22Rv1 (cell line): ENCODE measurements around the gene TOP1.

Source experiments
- H3K27ac ChIP-seq: fragments of 450-650 bp; 2 replicates; pipeline ENCODE4 v1.5.1; 2017
- ZFX ChIP-seq: fragments of 450-650 bp; IDR thresholded peaks from 2 replicates; pipeline ENCODE4 v1.6.1; 2017; ENCODE audit warnings: antibody characterized with exemption, borderline replicate concordance
- TF ChIP-seq, protein P1 (sequence below): fragments of 450-650 bp; IDR thresholded peaks from 2 replicates; pipeline ENCODE4 v1.5.1; 2017; ENCODE audit warnings: mild to moderate bottlenecking

Gene TOP1

DNA sequence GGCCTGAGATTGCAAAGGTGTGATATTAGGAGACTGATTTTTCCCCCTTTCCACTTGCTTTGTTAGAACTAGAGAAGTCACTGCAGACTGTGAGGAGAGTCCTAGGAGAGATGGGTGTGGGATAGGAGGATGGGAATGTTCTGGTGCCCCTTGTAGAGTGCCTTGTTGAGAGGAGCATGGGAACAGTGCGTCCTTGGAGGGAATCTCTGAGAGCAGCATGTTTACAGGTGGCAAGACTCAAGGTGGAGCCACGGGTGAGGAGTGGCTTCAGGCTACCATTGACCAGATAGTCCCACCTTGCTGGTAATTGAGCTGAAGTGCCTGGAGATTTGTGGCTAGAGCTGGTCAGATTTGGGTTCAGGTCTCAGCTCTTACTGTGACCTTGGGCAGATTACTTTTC is 114.7 kb downstream of the TOP1 start:
- no peak for TF ChIP-seq ZFX
- TF ChIP-seq, protein P1, sequence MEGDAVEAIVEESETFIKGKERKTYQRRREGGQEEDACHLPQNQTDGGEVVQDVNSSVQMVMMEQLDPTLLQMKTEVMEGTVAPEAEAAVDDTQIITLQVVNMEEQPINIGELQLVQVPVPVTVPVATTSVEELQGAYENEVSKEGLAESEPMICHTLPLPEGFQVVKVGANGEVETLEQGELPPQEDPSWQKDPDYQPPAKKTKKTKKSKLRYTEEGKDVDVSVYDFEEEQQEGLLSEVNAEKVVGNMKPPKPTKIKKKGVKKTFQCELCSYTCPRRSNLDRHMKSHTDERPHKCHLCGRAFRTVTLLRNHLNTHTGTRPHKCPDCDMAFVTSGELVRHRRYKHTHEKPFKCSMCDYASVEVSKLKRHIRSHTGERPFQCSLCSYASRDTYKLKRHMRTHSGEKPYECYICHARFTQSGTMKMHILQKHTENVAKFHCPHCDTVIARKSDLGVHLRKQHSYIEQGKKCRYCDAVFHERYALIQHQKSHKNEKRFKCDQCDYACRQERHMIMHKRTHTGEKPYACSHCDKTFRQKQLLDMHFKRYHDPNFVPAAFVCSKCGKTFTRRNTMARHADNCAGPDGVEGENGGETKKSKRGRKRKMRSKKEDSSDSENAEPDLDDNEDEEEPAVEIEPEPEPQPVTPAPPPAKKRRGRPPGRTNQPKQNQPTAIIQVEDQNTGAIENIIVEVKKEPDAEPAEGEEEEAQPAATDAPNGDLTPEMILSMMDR: no peak
- no peak overlapping the region for H3K27ac ChIP-seq

GRCh38 chr20:41145317-41145716 is 116.7 kb downstream of the TOP1 start:
- TF ChIP-seq, protein P1: no peak
- no peak for TF ChIP-seq ZFX
- no peak overlapping the region for H3K27ac ChIP-seq

- no peak overlapping the region for H3K27ac ChIP-seq
Measured at GRCh38 chr20:41145821-41146620, 117.4 kb downstream of the TOP1 start.

GRCh38 chr20:41147767-41148191 is 119.2 kb downstream of the TOP1 start:
- no peak overlapping the region for H3K27ac ChIP-seq
- no peak for TF ChIP-seq ZFX
- TF ChIP-seq, protein P1: no peak

More at GRCh38 chr20:41145821-41146620, 117.4 kb downstream of the TOP1 start:
- TF ChIP-seq, protein P1: no peak
- TF ChIP-seq ZFX: no peak

DNA sequence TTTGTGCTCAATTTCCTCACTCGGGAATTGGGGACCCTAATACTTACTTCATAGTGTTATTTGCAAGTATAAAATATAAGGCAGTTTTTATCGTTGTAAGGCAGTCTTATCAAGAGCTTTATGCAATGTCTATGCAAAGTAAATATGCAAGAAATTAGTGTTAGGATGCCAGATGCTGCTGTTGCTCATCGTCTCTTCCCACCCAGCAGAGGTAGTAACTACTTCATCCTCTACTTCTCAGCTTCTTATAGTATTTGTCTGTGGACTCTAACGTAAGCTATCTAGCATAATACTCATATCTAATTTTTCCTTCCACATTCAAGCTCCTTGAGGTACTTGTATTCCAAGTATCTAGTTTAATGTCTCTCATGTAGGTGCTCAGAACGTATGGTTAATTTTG is 120.3 kb downstream of the TOP1 start:
- no peak for TF ChIP-seq ZFX
- TF ChIP-seq, protein P1: no peak
- no peak overlapping the region for H3K27ac ChIP-seq

DNA sequence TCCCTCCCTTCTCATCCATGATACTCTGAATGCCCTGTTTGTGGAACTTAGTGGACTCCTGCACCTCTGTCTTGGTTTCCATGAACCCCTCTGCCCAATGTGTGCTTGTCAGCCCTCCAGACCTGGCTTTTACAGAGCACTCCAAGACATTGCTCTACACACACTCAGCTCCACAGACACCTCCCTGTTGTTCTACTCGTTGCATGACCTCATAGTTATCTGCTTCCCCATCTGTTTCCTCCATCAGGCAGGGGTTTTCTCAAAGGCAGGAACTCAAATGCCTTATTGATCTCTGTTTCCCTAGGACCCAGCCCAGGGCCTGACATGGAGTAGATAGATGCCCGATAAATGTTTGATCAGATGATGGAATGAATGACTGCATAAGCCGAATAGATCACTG is 122.0 kb downstream of the TOP1 start:
- no peak overlapping the region for H3K27ac ChIP-seq
- TF ChIP-seq ZFX: no peak
- TF ChIP-seq, protein P1: no peak

GRCh38 chr20:41151134-41151869 is 122.7 kb downstream of the TOP1 start:
- TF ChIP-seq, protein P1: no peak
- TF ChIP-seq ZFX: no peak
- no peak overlapping the region for H3K27ac ChIP-seq
